Measurements from ENCODE around the gene NEK5. TPM values are rescaled to one million over a fixed set of nuclear protein-coding genes. Genes with fewer than 3 reads are reported as not detected.

NEK5 gene
- polyA plus RNA-seq, 1 donor (not counting 4 experiments of a cell fraction or from before 2014, with no cell fraction given): 0.21 TPM

DNA sequence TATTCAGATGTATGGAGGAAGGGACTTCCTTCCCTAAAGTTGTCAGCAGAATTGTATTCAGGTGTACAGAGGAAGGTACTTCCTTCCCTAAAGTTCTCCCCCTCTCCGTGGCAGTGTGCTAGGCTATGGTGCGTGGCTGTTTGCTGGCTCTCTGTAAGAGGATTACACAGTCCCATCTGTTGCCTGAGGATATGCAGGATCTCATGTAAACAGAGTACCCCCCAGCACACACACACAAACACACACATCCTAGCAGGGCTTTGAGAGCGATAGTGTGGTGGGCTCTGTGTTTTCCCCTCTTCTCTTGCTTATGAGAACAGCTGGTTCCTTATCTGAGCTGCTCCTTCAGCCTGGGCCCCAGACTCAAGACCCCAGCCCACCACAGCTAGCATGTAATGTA lies 10.3 kb downstream of the NEK5 start:
- Histone ChIP-seq H4K20me1 (ENCODE audit: control insufficient read depth, extremely low read depth, insufficient read depth, low read length) (no peaks in the 10 kb centered on the region), H3K9ac (ENCODE audit: control insufficient read depth, extremely low read depth, insufficient read depth, low read length) (no peak overlapping the region), H3K4me3 (ENCODE audit: control insufficient read depth in 2 of 3, extremely low read depth in 1 of 3, insufficient read depth in 2 of 3, low read depth in 1 of 3, low read length in 3 of 3) (no peak overlapping the region), H3K27me3 (ENCODE audit: control insufficient read depth, extremely low read depth, insufficient read depth, low read length) (no peaks in the 10 kb centered on the region), H3K4me1 (ENCODE audit: control insufficient read depth, extremely low read depth, insufficient read depth, low read length) (no peaks in the 10 kb centered on the region), H2AFZ (ENCODE audit: control insufficient read depth, low read length) (no peak overlapping the region), H3K27ac (ENCODE audit: control insufficient read depth, insufficient read depth, low read length) (no peak overlapping the region), H3K36me3 (ENCODE audit: control insufficient read depth in 2 of 2, extremely low read depth in 1 of 2, insufficient read depth in 2 of 2, low read length in 2 of 2) (no peaks in the 10 kb centered on the region), H3K9me3 (ENCODE audit: control insufficient read depth, low read depth, low read length) (no peaks in the 10 kb centered on the region), H3K4me2 (ENCODE audit: control insufficient read depth, extremely low read depth, insufficient read depth, low read depth, low read length) (no peak overlapping the region), H3K79me2 (ENCODE audit: control insufficient read depth, insufficient read depth, low read length) (no peaks in the 10 kb centered on the region), H3K9me1 (ENCODE audit: control insufficient read depth, extremely low read depth, insufficient read depth, low read length) (no peaks in the 10 kb centered on the region)
- FAIRE-seq (no peak), DNase-seq (ENCODE audit: low read depth, low spot score) (no peak)
- dilution Hi-C loops (cut with MboI; ENCODE audit: extremely low pct_ligation_motif_present, low sequenced_read_pairs): no loop called here
- TF ChIP-seq, protein P1, sequence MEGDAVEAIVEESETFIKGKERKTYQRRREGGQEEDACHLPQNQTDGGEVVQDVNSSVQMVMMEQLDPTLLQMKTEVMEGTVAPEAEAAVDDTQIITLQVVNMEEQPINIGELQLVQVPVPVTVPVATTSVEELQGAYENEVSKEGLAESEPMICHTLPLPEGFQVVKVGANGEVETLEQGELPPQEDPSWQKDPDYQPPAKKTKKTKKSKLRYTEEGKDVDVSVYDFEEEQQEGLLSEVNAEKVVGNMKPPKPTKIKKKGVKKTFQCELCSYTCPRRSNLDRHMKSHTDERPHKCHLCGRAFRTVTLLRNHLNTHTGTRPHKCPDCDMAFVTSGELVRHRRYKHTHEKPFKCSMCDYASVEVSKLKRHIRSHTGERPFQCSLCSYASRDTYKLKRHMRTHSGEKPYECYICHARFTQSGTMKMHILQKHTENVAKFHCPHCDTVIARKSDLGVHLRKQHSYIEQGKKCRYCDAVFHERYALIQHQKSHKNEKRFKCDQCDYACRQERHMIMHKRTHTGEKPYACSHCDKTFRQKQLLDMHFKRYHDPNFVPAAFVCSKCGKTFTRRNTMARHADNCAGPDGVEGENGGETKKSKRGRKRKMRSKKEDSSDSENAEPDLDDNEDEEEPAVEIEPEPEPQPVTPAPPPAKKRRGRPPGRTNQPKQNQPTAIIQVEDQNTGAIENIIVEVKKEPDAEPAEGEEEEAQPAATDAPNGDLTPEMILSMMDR (optimal IDR thresholded peaks at IDR 0.05 in 1 of 3, IDR thresholded peaks at IDR 0.05 in 1 of 3, conservative IDR thresholded peaks at IDR 0.05 in 1 of 3; ENCODE audit: extremely low read depth in 1 of 3, insufficient read depth in 2 of 3, low read length in 3 of 3): no peak
- TF ChIP-seq EZH2 (IDR thresholded peaks at IDR 0.05; ENCODE audit: low read length): no peak

DNA sequence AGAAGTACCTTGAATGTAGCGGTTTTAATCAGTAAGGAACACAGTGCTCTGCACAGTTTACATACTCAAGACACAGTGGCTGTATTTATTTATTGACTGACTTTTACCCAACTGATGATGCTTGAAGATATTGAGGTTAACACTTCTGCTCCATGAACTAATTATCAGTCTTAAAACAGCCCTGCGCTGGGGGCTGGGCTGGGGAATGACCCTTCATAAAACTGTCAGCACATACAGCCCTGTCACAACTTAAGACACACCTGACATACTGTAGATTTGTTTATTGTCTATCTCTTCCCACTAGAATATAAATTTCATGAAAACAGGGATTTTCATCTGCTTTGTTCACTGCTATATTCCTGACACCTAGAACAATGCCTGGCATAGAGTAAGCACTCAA lies 10.8 kb downstream of the NEK5 start:
- Histone ChIP-seq H3K9ac (ENCODE audit: control insufficient read depth, extremely low read depth, insufficient read depth, low read length) (no peak overlapping the region), H3K4me2 (ENCODE audit: control insufficient read depth, extremely low read depth, insufficient read depth, low read depth, low read length) (no peak overlapping the region), H3K9me1 (ENCODE audit: control insufficient read depth, extremely low read depth, insufficient read depth, low read length) (no peaks in the 10 kb centered on the region), H3K4me3 (ENCODE audit: control insufficient read depth in 2 of 3, extremely low read depth in 1 of 3, insufficient read depth in 2 of 3, low read depth in 1 of 3, low read length in 3 of 3) (no peak overlapping the region), H2AFZ (ENCODE audit: control insufficient read depth, low read length) (no peak overlapping the region), H3K27me3 (ENCODE audit: control insufficient read depth, extremely low read depth, insufficient read depth, low read length) (no peaks in the 10 kb centered on the region), H3K4me1 (ENCODE audit: control insufficient read depth, extremely low read depth, insufficient read depth, low read length) (no peaks in the 10 kb centered on the region), H4K20me1 (ENCODE audit: control insufficient read depth, extremely low read depth, insufficient read depth, low read length) (no peaks in the 10 kb centered on the region), H3K79me2 (ENCODE audit: control insufficient read depth, insufficient read depth, low read length) (no peaks in the 10 kb centered on the region), H3K9me3 (ENCODE audit: control insufficient read depth, low read depth, low read length) (no peaks in the 10 kb centered on the region), H3K36me3 (ENCODE audit: control insufficient read depth in 2 of 2, extremely low read depth in 1 of 2, insufficient read depth in 2 of 2, low read length in 2 of 2) (no peaks in the 10 kb centered on the region), H3K27ac (ENCODE audit: control insufficient read depth, insufficient read depth, low read length) (no peak overlapping the region)
- TF ChIP-seq EZH2 (IDR thresholded peaks at IDR 0.05; ENCODE audit: low read length): no peak
- TF ChIP-seq, protein P1 (optimal IDR thresholded peaks at IDR 0.05 in 1 of 3, IDR thresholded peaks at IDR 0.05 in 1 of 3, conservative IDR thresholded peaks at IDR 0.05 in 1 of 3; ENCODE audit: extremely low read depth in 1 of 3, insufficient read depth in 2 of 3, low read length in 3 of 3): no peak
- FAIRE-seq (no peak), DNase-seq (ENCODE audit: low read depth, low spot score) (no peak)
- dilution Hi-C loops (cut with MboI; ENCODE audit: extremely low pct_ligation_motif_present, low sequenced_read_pairs): no loop called here
